ENCODE results near the gene SAFB2.

DNA sequence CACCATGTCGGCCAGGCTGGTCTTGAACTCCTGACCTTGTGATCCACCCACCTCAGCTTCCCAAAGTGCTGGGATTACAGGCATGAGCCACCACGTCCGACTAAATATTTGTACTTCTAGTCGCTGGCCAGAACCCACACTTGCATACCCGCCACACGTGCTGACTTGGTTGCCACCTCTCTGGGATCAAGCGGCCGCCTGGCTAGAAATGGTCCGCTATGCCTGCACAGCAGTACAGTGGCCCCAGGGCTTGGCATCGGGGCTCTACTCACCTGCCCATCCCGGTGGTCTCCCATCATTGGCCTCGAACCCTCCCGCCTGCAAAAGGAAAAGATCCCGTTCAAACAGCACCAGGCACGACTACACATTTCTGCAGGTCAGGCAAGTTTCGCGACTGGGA is 31.1 kb downstream of the SAFB2 start:
- TF ChIP-seq POLR2A (IDR thresholded peaks at IDR 0.05; ENCODE audit: low read depth, low read length) (no peak), POLR2AphosphoS5 (IDR thresholded peaks at IDR 0.05; ENCODE audit: insufficient read depth, low read depth, low read length) (no peak), FOS (IDR thresholded peaks at IDR 0.05; ENCODE audit: borderline replicate concordance, insufficient read depth, low read length) (no peak), EZH2 (IDR thresholded peaks at IDR 0.05; ENCODE audit: borderline replicate concordance, low read depth, low read length, severe bottlenecking) (no peak), GATA2 (IDR thresholded peaks at IDR 0.05; ENCODE audit: insufficient read depth, insufficient read length, low read depth, low read length) (no peak), MYC (IDR thresholded peaks at IDR 0.05; ENCODE audit: low read depth, low read length) (no peak)
- TF ChIP-seq, protein P1, sequence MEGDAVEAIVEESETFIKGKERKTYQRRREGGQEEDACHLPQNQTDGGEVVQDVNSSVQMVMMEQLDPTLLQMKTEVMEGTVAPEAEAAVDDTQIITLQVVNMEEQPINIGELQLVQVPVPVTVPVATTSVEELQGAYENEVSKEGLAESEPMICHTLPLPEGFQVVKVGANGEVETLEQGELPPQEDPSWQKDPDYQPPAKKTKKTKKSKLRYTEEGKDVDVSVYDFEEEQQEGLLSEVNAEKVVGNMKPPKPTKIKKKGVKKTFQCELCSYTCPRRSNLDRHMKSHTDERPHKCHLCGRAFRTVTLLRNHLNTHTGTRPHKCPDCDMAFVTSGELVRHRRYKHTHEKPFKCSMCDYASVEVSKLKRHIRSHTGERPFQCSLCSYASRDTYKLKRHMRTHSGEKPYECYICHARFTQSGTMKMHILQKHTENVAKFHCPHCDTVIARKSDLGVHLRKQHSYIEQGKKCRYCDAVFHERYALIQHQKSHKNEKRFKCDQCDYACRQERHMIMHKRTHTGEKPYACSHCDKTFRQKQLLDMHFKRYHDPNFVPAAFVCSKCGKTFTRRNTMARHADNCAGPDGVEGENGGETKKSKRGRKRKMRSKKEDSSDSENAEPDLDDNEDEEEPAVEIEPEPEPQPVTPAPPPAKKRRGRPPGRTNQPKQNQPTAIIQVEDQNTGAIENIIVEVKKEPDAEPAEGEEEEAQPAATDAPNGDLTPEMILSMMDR (IDR thresholded peaks at IDR 0.05; ENCODE audit: extremely low read depth in 1 of 2, insufficient read depth in 1 of 2, low read depth in 1 of 2, low read length in 2 of 2) = no peak

All from endothelial cell of umbilical vein (primary cell).